Naive thymus-derived CD4-positive, alpha-beta T cell (primary cell): ENCODE data around the gene RAB40B. TPM values are rescaled to one million over a fixed set of nuclear protein-coding genes. Genes with fewer than 3 reads are reported as not detected.

Experiments used
- ATAC-seq: fragments of 150-1000 bp; cut with Tn5 transposase; 2 replicates; pipeline ENCODE4 v1.10.0; 2021; ENCODE audit warnings: mild to moderate bottlenecking, moderate library complexity
- CTCF ChIA-PET: fragments of 350-600 bp; sonication (Branson Sonifier 250); formaldehyde crosslinking; loops from one replicate; lab custom pipeline; 2021; ENCODE audit warnings: antibody characterized with exemption; lab: Charles Lee
- POLR2A ChIA-PET: fragments of 350-600 bp; sonication (Branson Sonifier 250); formaldehyde crosslinking; loops from one replicate; lab custom pipeline; 2021; ENCODE audit warnings: antibody characterized with exemption, inconsistent platforms; lab: Charles Lee
- DNase-seq, 9 donors: peaks; one replicate each; pipeline versions ENCODE4 v3.0.0 to v3.0.0-alpha.2; 2020 to 2022; ENCODE audit warnings: mixed read lengths in 1 of 9
- H3K27ac ChIP-seq: one replicate; pipeline ENCODE4 v1.7.0; 2013; ENCODE audit warnings: mild to moderate bottlenecking, low read depth, low read length, moderate library complexity
- H3K27me3 ChIP-seq, 2 donors: one replicate each; pipeline ENCODE4 v1.7.0; 2013; ENCODE audit warnings: low read length in 2 of 2, mild to moderate bottlenecking in 2 of 2, moderate library complexity in 2 of 2; ENCODE audit not compliant: control insufficient read depth in 2 of 2, insufficient read depth in 2 of 2
- H3K36me3 ChIP-seq, 3 experiments: 1 replicate in 2 of 3; 2 replicates in 1 of 3; pipeline ENCODE4 v1.7.0; 2013; ENCODE audit warnings: low read length in 3 of 3, mild to moderate bottlenecking in 3 of 3, moderate library complexity in 1 of 3; ENCODE audit not compliant: insufficient read depth in 3 of 3, control insufficient read depth in 2 of 3
- H3K4me1 ChIP-seq, 2 donors: one replicate each; pipeline ENCODE4 v1.7.0; 2013; ENCODE audit warnings: low read length in 2 of 2, mild to moderate bottlenecking in 2 of 2, moderate library complexity in 1 of 2; ENCODE audit not compliant: control insufficient read depth in 2 of 2, insufficient read depth in 2 of 2
- H3K4me3 ChIP-seq: 2 replicates; pipeline ENCODE4 v1.7.0; 2013; ENCODE audit warnings: mild to moderate bottlenecking, low read length
- H3K9me3 ChIP-seq, 3 experiments: 1 replicate in 2 of 3; 2 replicates in 1 of 3; pipeline ENCODE4 v1.7.0; 2013; ENCODE audit warnings: low read length in 3 of 3; ENCODE audit not compliant: control insufficient read depth in 2 of 3
- H3K27ac Mint-ChIP-seq, 9 donors: one replicate each; pipeline ENCODE4 v1.8.0; 2020 to 2022; ENCODE audit warnings: mixed read lengths in 9 of 9, mild to moderate bottlenecking in 8 of 9, moderate library complexity in 5 of 9, inconsistent platforms in 2 of 9
- H3K27me3 Mint-ChIP-seq, 5 donors: one replicate each; pipeline ENCODE4 v1.8.0; 2021 to 2022; ENCODE audit warnings: mixed read lengths in 5 of 5, mild to moderate bottlenecking in 1 of 5
- H3K36me3 Mint-ChIP-seq, 5 donors: one replicate each; pipeline ENCODE4 v1.8.0; 2020 to 2022; ENCODE audit warnings: mixed read lengths in 5 of 5, mild to moderate bottlenecking in 3 of 5, inconsistent platforms in 1 of 5
- H3K4me1 Mint-ChIP-seq, 7 donors: one replicate each; pipeline ENCODE4 v1.8.0; 2020 to 2022; ENCODE audit warnings: mixed read lengths in 7 of 7, mild to moderate bottlenecking in 3 of 7, inconsistent platforms in 1 of 7
- H3K4me3 Mint-ChIP-seq, 10 donors: one replicate each; pipeline ENCODE4 v1.8.0; 2020 to 2022; ENCODE audit warnings: mild to moderate bottlenecking in 10 of 10, mixed read lengths in 10 of 10, moderate library complexity in 6 of 10, inconsistent platforms in 2 of 10
- H3K9me3 Mint-ChIP-seq, 11 donors: one replicate each; pipeline ENCODE4 v1.8.0; 2020 to 2022; ENCODE audit warnings: mixed read lengths in 11 of 11, mild to moderate bottlenecking in 4 of 11, inconsistent platforms in 1 of 11, moderate library complexity in 1 of 11
- intact Hi-C, 2 donors: fragments of 100-400 bp; cut with micrococcal nuclease; formaldehyde crosslinking; loops; one replicate each; pipeline ENCODE4 v1.15.1; 2023
- polyA plus RNA-seq, 2 donors: library from polyadenylated mRNA; unstranded; fragments of 300-500 nt; fragmentation: Illumina TruSeq; gene quantifications; one replicate each; pipeline ENCODE4 v1.2.3, GENCODE V29; 2021
- total RNA-seq, 6 experiments: library from RNA in 5 of 6; stranded (reverse) in 5 of 6; gene quantifications; 1 replicate in 5 of 6; 2 replicates in 1 of 6; pipeline ENCODE4 v1.2.3 and lab custom pipeline; 2021 to 2026

Gene RAB40B
- total and polyA plus RNA-seq, 7 experiments from 2014 or later: 1.3 to 6.1 (median 2.9) TPM

DNA sequence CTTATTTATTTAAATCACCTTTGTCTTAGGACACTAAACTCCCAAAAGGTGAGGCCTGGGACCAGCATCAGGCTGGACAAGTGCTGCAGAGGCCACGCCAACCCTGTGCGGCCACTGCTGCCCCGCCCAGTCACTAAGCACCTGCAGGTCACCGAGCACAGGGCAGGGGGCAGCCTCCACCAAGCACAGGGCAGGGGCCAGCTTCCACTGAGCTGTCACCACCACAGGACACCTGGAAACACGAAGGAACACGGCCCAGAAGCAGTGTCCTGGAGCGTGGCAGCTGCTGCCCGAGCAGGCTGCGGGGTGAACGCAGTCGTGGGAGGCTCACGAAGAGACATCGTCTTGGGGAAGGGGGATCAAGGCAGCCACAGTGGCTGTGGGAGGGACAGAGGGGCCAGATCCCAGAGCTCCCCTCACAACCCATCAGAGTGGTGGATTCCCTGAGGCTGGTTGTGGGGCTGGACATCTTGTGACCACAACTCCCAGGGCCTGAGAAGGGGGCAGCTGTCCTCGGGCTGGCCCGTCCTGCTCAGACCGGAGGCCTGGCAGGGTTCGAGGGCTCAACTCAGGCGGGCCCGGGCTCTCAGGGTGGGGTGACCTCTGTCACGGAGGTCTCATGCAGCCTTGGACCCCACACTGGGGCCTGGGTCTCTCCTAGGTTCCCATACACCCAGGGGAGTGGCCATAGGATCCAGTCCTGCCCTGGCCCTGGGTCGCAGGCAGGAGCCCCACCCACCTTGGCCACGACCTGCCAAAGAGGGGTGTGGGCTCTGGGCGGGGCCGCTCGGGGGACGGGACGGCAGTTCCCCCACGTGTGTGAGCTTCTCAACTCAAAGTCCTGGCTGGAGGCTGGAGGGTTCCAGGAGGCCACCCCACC lies 18.7 kb downstream of the RAB40B start:
- Histone ChIP-seq H3K27me3 (no peaks in the 10 kb centered on the region), H3K4me3 (no peak overlapping the region), H3K27ac (no peak overlapping the region), H3K4me1 (no peaks in the 10 kb centered on the region), H3K36me3 (no peaks in the 10 kb centered on the region), H3K9me3 (peaks cover 0 to 4% (median 0%) of the 10 kb centered on the region in 3 experiments)
- ATAC-seq (no peak), DNase-seq (no peak)
- peaks cover 0 to 14% (median 8%) of the 10 kb centered on the region in 11 donors for H3K9me3 Mint-ChIP-seq
- no peak overlapping the region for H3K27ac Mint-ChIP-seq
- H3K36me3 Mint-ChIP-seq: peaks cover 2 to 15% (median 13%) of the 10 kb centered on the region in 5 donors
- CTCF ChIA-PET: no interaction called here
- no peak overlapping the region for H3K4me3 Mint-ChIP-seq
- POLR2A ChIA-PET: no interaction called here
- no peaks in the 10 kb centered on the region for H3K4me1 Mint-ChIP-seq
- H3K27me3 Mint-ChIP-seq: peaks cover 0 to 3% (median 0%) of the 10 kb centered on the region in 5 donors
- intact Hi-C loops: no loop called here

DNA sequence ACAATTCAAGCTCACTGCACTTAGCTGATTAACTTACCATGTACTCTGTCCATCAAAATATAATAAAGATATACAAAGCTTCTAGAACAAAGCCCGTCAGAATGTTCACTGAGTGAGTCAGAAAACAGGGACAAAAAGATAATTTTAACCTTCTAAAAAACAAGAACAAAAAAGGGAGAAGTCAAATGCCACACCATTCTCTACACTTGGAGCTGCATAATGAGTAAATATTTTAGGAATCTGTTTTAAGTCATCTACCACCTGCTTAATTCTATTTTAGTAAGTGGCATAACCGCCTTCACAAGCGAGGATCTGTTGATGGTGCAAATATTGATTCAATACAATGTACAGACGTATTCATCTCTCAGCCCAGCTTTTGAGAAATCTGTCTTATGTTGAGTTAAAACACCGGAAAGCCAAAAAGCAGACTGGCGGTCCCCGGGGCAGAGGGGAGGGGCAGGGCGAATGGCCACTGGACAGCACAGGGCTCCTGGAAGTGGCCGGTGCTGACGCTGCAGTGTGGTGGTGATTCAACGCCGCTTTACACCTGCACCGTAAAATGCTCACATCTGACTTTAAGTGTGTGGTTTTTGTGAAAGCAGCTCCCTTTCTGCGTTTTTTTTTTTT lies 20.1 kb downstream of the RAB40B start:
- Mint-ChIP-seq H3K27ac (no peak overlapping the region), H3K4me3 (no peak overlapping the region), H3K9me3 (peaks cover 0 to 14% (median 8%) of the 10 kb centered on the region in 11 donors), H3K27me3 (peaks cover 0 to 3% (median 0%) of the 10 kb centered on the region in 5 donors), H3K36me3 (peaks cover 2 to 15% (median 13%) of the 10 kb centered on the region in 5 donors), H3K4me1 (no peaks in the 10 kb centered on the region)
- Histone ChIP-seq H3K9me3 (peaks cover 0 to 4% (median 0%) of the 10 kb centered on the region in 3 experiments), H3K36me3 (no peaks in the 10 kb centered on the region), H3K27ac (no peak overlapping the region), H3K4me3 (no peak overlapping the region), H3K4me1 (no peaks in the 10 kb centered on the region), H3K27me3 (no peaks in the 10 kb centered on the region)
- ChIA-PET POLR2A (interaction anchor here (0.8 kb wide), 1 partner anchor 158 kb away, joined by 5 read pairs; no protein-coding TSS in a partner anchor), CTCF (no interaction called here)
- ATAC-seq (no peak), DNase-seq (no peak)
- intact Hi-C loops: no loop called here

DNA sequence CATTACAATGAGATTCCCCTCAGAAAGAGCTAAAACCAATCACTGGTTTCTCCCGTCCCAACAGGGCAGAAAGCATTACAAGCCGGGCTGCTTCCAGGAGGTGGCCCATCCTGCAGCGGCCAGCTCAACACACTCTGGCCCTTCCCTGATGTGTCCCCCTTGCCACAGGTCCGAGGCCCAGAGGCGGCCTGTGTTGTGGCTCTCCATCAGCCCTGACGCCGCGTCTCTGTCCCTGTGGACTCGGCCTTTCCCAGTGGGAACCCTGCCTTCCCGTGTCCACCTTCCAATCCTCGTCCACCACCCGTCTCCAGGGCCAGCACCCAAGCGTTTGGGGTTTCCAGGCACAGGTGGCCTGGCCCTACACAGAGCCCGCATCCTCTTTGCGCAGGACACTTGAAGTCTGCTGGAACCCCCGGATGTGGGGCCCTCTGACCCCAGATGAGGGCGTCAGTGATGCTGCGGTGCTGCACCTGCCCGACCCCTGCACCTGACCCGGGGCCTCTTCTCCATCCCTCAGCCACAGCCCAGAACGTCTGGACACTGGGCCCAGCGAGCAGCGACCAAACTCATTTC lies 21.1 kb downstream of the RAB40B start:
- intact Hi-C loops: no loop called here
- Mint-ChIP-seq H3K4me1 (no peaks in the 10 kb centered on the region), H3K36me3 (peaks cover 2 to 14% (median 13%) of the 10 kb centered on the region in 5 donors), H3K4me3 (no peak overlapping the region), H3K27me3 (peaks cover 0 to 3% (median 0%) of the 10 kb centered on the region in 5 donors), H3K27ac (no peak overlapping the region), H3K9me3 (peaks cover 0 to 10% (median 8%) of the 10 kb centered on the region in 11 donors)
- ATAC-seq (no peak), DNase-seq (no peak)
- Histone ChIP-seq H3K4me1 (no peaks in the 10 kb centered on the region), H3K27me3 (no peaks in the 10 kb centered on the region), H3K4me3 (no peak overlapping the region), H3K9me3 (peaks cover 0 to 4% (median 0%) of the 10 kb centered on the region in 3 experiments), H3K27ac (no peak overlapping the region), H3K36me3 (no peaks in the 10 kb centered on the region)
- POLR2A ChIA-PET: no interaction called here
- CTCF ChIA-PET: no interaction called here

DNA sequence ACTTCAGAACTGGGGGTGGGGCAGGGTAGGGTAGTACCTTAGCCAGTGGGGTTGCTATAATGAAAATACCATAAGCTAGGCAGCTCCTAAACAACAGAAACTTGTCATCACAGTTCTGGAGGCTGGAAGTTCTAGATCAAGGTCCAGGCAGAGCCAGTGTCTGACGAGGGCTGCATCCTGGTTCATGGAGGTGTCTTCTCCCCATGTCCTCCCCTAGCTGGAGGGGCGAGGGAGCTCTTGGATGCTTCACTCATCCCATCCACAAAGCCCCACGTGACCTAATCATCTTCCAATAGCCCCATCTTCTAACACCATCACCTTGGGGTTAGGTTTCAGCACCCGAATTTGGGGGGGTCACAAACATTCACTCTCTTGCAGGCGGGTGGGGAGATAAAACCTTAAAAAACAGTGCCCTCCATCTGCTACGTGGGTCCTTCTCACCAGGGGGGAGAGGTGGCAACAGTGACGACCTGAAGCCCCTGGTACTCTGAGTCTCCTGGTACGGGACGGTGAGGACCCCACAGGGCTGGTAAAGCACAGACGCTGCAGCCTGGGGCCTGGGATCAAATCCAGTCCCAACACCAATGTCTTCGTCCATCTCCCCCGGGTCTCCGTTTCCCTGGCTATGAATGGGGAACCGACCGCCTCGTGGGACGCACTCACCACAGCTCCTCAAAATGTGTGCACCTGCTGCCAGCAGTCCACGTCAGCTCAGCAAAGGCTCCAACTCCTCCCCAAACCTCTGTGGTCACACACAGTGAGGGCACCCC lies 22.8 kb downstream of the RAB40B start:
- POLR2A ChIA-PET: no interaction called here
- H3K4me1 Mint-ChIP-seq: peaks cover 0 to 6% (median 6%) of the 10 kb centered on the region in 7 donors
- H3K4me3 ChIP-seq: no peak overlapping the region
- no peaks in the 10 kb centered on the region for H3K4me1 ChIP-seq
- H3K36me3 ChIP-seq: no peaks in the 10 kb centered on the region
- intact Hi-C loops: no loop called here
- peaks cover 0 to 6% (median 4%) of the 10 kb centered on the region in 5 donors for H3K36me3 Mint-ChIP-seq
- no peak overlapping the region for H3K4me3 Mint-ChIP-seq
- DNase-seq: no peak
- H3K9me3 ChIP-seq: no peaks in the 10 kb centered on the region
- no peaks in the 10 kb centered on the region for H3K27me3 Mint-ChIP-seq
- H3K27me3 ChIP-seq: no peaks in the 10 kb centered on the region
- no peak overlapping the region for H3K27ac ChIP-seq
- no peak for ATAC-seq
- H3K9me3 Mint-ChIP-seq: no peaks in the 10 kb centered on the region
- no peak overlapping the region for H3K27ac Mint-ChIP-seq
- CTCF ChIA-PET: interaction anchor here (0.6 kb wide), 1 partner anchor 36 kb away, joined by 4 read pairs; no protein-coding TSS in a partner anchor

DNA sequence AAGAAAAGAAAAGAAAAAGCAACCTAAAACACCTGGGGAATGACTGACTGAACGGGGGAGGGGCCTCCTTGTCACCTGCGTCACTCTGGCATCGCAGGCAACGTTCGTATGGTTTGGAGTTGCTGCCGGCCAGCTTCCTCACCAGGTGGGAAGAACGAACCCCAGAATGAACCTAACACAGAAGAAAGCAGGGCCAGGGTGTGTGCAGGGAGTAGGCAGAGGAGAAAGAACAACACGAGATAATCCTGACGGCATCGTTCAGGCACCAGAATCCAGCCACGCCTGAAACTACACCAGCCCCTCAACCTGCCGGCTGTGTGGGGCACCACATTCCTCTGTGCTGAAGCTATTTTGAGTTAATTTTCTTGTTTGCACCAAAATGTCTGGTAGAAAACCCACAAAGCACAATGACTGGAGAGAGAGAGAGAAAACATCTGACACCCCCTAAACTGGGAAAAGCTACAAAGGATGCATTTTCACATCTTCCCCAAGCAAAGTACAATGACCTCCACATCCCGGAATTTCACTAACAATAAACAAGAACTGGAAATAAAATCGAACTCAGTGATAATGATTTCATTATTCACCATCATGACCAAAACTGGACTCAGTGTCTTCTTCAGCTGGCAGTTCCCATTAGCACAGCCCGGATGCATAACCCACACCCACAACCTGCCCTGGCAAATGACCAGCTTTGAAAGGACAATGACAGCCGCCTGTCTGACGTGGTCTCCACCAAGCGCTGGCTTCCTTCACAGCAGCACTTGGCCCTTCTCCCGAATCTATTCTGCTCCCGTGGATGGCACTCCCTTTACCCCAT lies 23.6 kb downstream of the RAB40B start:
- ChIA-PET CTCF (interaction anchor here (0.6 to 0.7 kb wide), 2 partner anchors 15 to 36 kb away, joined by 4 read pairs; no protein-coding TSS in a partner anchor), POLR2A (no interaction called here)
- H3K9me3 Mint-ChIP-seq: no peaks in the 10 kb centered on the region
- no peak overlapping the region for H3K27ac Mint-ChIP-seq
- H3K36me3 ChIP-seq: no peaks in the 10 kb centered on the region
- DNase-seq: no peak
- H3K36me3 Mint-ChIP-seq: peaks cover 0 to 6% (median 4%) of the 10 kb centered on the region in 5 donors
- peaks cover 0 to 6% (median 6%) of the 10 kb centered on the region in 7 donors for H3K4me1 Mint-ChIP-seq
- H3K27ac ChIP-seq: no peak overlapping the region
- no peaks in the 10 kb centered on the region for H3K9me3 ChIP-seq
- H3K4me1 ChIP-seq: no peaks in the 10 kb centered on the region
- intact Hi-C loops: no loop called here
- H3K4me3 ChIP-seq: no peak overlapping the region
- no peaks in the 10 kb centered on the region for H3K27me3 Mint-ChIP-seq
- ATAC-seq: no peak
- no peak overlapping the region for H3K4me3 Mint-ChIP-seq
- H3K27me3 ChIP-seq: no peaks in the 10 kb centered on the region
